Stomach (tissue), 4 donors: ENCODE data around the gene TBCCD1.

Experiments used
- CTCF ChIP-seq, 7 experiments: fragments of 450-650 bp in 4 of 7; fragments of 200-600 bp in 3 of 7; sonication (generic) in 3 of 7; IDR thresholded peaks; one replicate each; pipeline ENCODE4 v1.5.1; 2016 to 2019; ENCODE audit warnings: antibody characterized with exemption in 7 of 7, control low read depth in 2 of 7, mild to moderate bottlenecking in 1 of 7
- EP300 ChIP-seq: sonication (generic); formaldehyde crosslinking; IDR thresholded peaks from one replicate; pipeline ENCODE4 v1.6.1; 2017; ENCODE audit warnings: antibody characterized with exemption
- POLR2AphosphoS5 ChIP-seq, 3 donors: sonication (generic); formaldehyde crosslinking; IDR thresholded peaks; one replicate each; pipeline ENCODE4 v1.6.1; 2016; ENCODE audit warnings: antibody characterized with exemption in 3 of 3

- TF ChIP-seq CTCF (IDR thresholded peaks at IDR 0.05), result no peak
- no peak for TF ChIP-seq EP300
- TF ChIP-seq POLR2AphosphoS5 (IDR thresholded peaks at IDR 0.05), result no peak
Measured at GRCh38 chr3:186534113-186534669, 32.9 kb downstream of the TBCCD1 start.
